Mammary epithelial cell (primary cell): ENCODE data around the gene SEPTIN5.

Experiments
- CTCF ChIP-seq, 2 donors: IDR thresholded peaks in 1 of 2; conservative IDR thresholded peaks in 1 of 2; 2 replicates each; pipeline ENCODE4 v1.5.1; 2011 to 2012; ENCODE audit warnings: inconsistent platforms in 2 of 2, low read length in 2 of 2, mild to moderate bottlenecking in 2 of 2, control low read depth in 1 of 2, low read depth in 1 of 2; ENCODE audit not compliant: insufficient read depth in 1 of 2; ENCODE audit errors: extremely low read depth in 1 of 2
- EZH2 ChIP-seq: IDR thresholded peaks from 2 replicates; pipeline ENCODE4 v1.6.1; 2012; ENCODE audit warnings: low read length, inconsistent platforms, borderline replicate concordance

GRCh38 chr22:19674129-19674928, 40.0 kb upstream of the SEPTIN5 start:
- no peak for TF ChIP-seq CTCF (conservative IDR thresholded peaks at IDR 0.05 in 1 of 2, IDR thresholded peaks at IDR 0.05 in 1 of 2; ENCODE audit: extremely low read depth in 1 of 2, insufficient read depth in 1 of 2, low read depth in 1 of 2, low read length in 2 of 2)
- TF ChIP-seq EZH2 = no peak
